Measurements from ENCODE around the gene WDFY1.

The WDFY1 gene

DNA sequence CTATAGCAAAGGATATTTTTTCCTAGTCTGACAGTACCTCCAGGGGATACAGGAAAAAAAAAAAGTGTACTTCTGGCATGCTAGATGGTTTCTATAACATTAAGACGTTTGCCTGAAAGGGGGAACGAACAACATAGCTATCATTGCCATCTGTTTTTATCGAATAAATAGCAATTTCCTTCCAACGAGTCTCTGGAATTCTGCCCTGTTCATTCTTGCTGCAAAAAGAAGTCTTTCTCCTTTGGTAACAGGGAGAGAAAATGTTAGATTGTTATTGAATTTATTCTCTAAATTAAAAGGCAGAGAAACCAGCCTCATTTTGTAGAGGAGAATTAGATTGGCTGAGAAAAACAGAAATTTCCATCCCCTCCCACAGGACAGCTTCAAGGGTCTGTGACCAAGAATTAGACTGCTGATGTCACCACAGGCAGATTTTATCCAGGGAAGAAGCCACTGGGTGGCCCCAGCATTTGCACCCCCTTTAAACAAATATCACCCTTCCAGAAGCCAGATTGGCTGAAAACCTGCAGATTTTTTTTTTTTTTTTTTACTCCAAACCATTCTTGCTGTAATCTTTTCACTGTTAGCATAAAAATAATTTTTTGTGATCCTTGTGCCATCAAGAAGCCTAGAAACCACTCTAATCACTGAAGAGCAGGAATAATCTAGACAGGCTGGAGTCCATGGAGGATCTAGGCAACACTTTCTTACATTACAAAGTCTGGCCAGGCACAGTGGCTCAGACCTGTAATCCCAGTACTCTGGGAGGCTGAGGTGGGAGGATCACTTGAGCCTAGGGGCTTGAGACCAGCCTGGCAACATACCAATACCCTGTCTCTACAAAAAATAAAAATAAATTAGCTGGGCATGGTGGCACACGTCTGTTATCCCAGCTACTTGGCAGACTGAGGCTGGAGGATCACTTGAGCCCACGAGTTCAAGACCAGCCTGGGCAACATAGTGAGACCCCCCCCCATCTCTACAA is 12.0 kb downstream of the WDFY1 start:
- Histone ChIP-seq H3K4me2 (ENCODE audit: low read length) (no peak overlapping the region), H3K36me3 (ENCODE audit: insufficient read depth, low read length) (no peaks in the 10 kb centered on the region), H3K9me3 (ENCODE audit: low read length) (no peaks in the 10 kb centered on the region), H4K20me1 (ENCODE audit: insufficient read depth, low read length) (no peaks in the 10 kb centered on the region), H3K4me1 (ENCODE audit: insufficient read depth, low read length, severe bottlenecking) (no peaks in the 10 kb centered on the region), H2AFZ (ENCODE audit: low read length) (no peak overlapping the region), H3K9me2 (ENCODE audit: low read depth, low read length) (no peaks in the 10 kb centered on the region), H3K79me2 (ENCODE audit: insufficient read depth, low read length) (no peaks in the 10 kb centered on the region), H3K9ac (ENCODE audit: low read length) (no peak overlapping the region), H3K4me3 (ENCODE audit: low read depth, low read length, poor library complexity, severe bottlenecking) (no peak overlapping the region), H3F3A (ENCODE audit: insufficient read depth, low read length) (no peaks in the 10 kb centered on the region), H3K27me3 (ENCODE audit: insufficient read depth, low read length) (no peaks in the 10 kb centered on the region), H3K27ac (ENCODE audit: low read depth, low read length, poor library complexity, severe bottlenecking) (no peak overlapping the region)
- TF ChIP-seq CTCF (IDR thresholded peaks at IDR 0.05; ENCODE audit: low read length) (no peak), EZH2 (IDR thresholded peaks at IDR 0.05; ENCODE audit: borderline replicate concordance, low read length) (no peak)

GRCh38 chr2:223930103-223930976 is 14.8 kb downstream of the WDFY1 start:
- H2AFZ ChIP-seq (ENCODE audit: low read length) = no peak overlapping the region
- H3K9ac ChIP-seq (ENCODE audit: low read length) = no peak overlapping the region
- H3K27ac ChIP-seq (ENCODE audit: low read depth, low read length, poor library complexity, severe bottlenecking) = no peak overlapping the region
- H3K4me2 ChIP-seq (ENCODE audit: low read length) = no peak overlapping the region
- no peaks in the 10 kb centered on the region for H3K79me2 ChIP-seq (ENCODE audit: insufficient read depth, low read length)
- TF ChIP-seq EZH2 (IDR thresholded peaks at IDR 0.05; ENCODE audit: borderline replicate concordance, low read length) (no peak), CTCF (IDR thresholded peaks at IDR 0.05; ENCODE audit: low read length) (no peak)
- no peaks in the 10 kb centered on the region for H4K20me1 ChIP-seq (ENCODE audit: insufficient read depth, low read length)
- H3K27me3 ChIP-seq (ENCODE audit: insufficient read depth, low read length) = peaks cover 9% of the 10 kb centered on the region; the same call in 1 of the 2 replicates
- H3K4me3 ChIP-seq (ENCODE audit: low read depth, low read length, poor library complexity, severe bottlenecking) = no peak overlapping the region
- H3K9me2 ChIP-seq (ENCODE audit: low read depth, low read length) = no peaks in the 10 kb centered on the region
- H3K36me3 ChIP-seq (ENCODE audit: insufficient read depth, low read length) = no peaks in the 10 kb centered on the region; the same call in 1 of the 2 replicates
- 0 out of 2 replicates have a peak, but pooled peaks cover 3% of the 10 kb centered on the region for H3K9me3 ChIP-seq (ENCODE audit: low read length)
- no peaks in the 10 kb centered on the region for H3K4me1 ChIP-seq (ENCODE audit: insufficient read depth, low read length, severe bottlenecking)
- no peaks in the 10 kb centered on the region for H3F3A ChIP-seq (ENCODE audit: insufficient read depth, low read length)

- H3K4me3 ChIP-seq (ENCODE audit: low read depth, low read length, poor library complexity, severe bottlenecking) = no peak overlapping the region
- H2AFZ ChIP-seq (ENCODE audit: low read length) = no peak overlapping the region
- H3K4me1 ChIP-seq (ENCODE audit: insufficient read depth, low read length, severe bottlenecking) = no peaks in the 10 kb centered on the region
- no peaks in the 10 kb centered on the region for H3K79me2 ChIP-seq (ENCODE audit: insufficient read depth, low read length)
- H4K20me1 ChIP-seq (ENCODE audit: insufficient read depth, low read length) = no peaks in the 10 kb centered on the region
- no peaks in the 10 kb centered on the region; the same call in 1 of the 2 replicates for H3K36me3 ChIP-seq (ENCODE audit: insufficient read depth, low read length)
- no peaks in the 10 kb centered on the region for H3K9me2 ChIP-seq (ENCODE audit: low read depth, low read length)
- peaks cover 9% of the 10 kb centered on the region; the same call in 1 of the 2 replicates for H3K27me3 ChIP-seq (ENCODE audit: insufficient read depth, low read length)
- H3F3A ChIP-seq (ENCODE audit: insufficient read depth, low read length) = no peaks in the 10 kb centered on the region
- no peak overlapping the region for H3K4me2 ChIP-seq (ENCODE audit: low read length)
- no peak overlapping the region for H3K27ac ChIP-seq (ENCODE audit: low read depth, low read length, poor library complexity, severe bottlenecking)
- H3K9ac ChIP-seq (ENCODE audit: low read length) = no peak overlapping the region
- no peak for TF ChIP-seq EZH2 (IDR thresholded peaks at IDR 0.05; ENCODE audit: borderline replicate concordance, low read length)
- no peak for TF ChIP-seq CTCF (IDR thresholded peaks at IDR 0.05; ENCODE audit: low read length)
- 0 out of 2 replicates have a peak, but pooled peaks cover 3% of the 10 kb centered on the region for H3K9me3 ChIP-seq (ENCODE audit: low read length)
Measured at GRCh38 chr2:223929571-223930102, 15.5 kb downstream of the WDFY1 start.
